ENCODE results near the gene TMC6.
"Not testable (repeated sequence)": the region's sequence is repeated elsewhere in the genome, so short reads cannot be mapped to it uniquely, and the experiment has no call there.

Gene TMC6

DNA sequence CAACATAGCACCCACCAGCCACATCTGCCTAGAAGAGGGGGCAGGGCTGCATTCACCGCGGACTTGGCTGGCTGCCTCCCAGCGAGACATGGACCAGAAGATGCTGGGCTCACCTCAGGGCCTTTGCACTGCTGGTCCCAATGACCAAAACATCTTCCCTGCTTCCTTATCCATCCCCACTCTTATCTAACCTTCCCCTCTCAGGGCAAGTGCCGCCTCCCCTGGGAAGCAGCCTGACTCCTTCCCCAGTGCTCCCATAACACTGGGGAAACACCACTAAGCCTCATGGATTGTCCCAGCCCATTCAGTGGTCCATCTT, 5.7 kb downstream of the TMC6 start:
- no peak for FAIRE-seq

DNA sequence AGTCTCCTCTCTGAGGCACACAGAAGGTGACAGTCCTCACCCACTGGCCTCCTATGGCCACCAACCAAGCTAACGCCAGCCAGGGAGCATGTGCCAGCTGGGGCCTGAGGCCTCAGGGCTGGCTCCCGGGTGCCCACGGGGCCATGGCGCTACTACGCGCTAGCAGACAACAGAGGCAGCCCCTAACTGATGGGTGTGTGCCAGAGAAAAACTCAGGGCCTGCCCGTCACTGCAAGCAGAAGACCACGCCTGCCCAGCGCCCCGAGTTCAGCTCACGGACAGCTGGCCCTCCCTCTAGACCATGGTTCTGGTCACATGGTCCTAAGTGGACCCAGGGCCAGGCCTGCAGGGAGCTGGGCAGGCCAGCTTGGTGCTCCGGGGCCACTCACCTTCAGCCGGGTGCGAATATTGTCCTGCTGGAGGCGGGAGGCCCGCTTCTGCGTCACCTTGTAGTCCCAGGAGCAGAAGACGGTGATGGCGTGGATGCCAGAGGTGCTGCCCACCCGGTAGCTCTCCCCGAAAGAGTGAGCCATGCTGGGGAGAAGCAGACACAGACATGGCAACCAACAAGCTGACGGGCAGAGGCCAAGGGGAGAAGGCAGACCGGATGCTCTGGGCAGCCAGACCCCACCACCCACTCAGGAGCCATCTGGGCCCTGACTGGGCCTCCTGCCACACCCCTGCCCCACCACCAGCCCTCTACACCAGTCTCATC, 6.2 kb downstream of the TMC6 start:
- FAIRE-seq = no peak

DNA sequence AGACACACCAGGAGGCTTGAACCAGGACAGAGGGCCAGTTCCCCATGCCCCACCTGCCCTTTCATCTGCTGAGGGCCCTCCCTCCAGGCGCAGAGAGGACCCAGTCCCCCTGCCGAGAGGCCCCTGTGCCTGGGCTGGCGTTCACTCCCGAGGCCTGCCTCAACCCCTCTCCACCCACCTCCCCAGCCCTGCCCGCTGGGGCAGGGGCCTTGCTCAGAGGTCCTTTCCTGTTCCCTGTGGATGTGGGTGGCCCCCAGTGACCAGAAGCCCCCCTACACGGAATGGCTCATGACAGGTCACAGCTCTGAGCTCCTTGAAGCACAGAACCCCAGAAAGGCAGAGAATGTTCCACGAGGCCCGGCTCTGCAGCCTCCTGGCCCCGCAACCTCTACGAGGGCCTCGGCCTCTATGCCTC, 6.7 kb downstream of the TMC6 start:
- FAIRE-seq = no peak

DNA sequence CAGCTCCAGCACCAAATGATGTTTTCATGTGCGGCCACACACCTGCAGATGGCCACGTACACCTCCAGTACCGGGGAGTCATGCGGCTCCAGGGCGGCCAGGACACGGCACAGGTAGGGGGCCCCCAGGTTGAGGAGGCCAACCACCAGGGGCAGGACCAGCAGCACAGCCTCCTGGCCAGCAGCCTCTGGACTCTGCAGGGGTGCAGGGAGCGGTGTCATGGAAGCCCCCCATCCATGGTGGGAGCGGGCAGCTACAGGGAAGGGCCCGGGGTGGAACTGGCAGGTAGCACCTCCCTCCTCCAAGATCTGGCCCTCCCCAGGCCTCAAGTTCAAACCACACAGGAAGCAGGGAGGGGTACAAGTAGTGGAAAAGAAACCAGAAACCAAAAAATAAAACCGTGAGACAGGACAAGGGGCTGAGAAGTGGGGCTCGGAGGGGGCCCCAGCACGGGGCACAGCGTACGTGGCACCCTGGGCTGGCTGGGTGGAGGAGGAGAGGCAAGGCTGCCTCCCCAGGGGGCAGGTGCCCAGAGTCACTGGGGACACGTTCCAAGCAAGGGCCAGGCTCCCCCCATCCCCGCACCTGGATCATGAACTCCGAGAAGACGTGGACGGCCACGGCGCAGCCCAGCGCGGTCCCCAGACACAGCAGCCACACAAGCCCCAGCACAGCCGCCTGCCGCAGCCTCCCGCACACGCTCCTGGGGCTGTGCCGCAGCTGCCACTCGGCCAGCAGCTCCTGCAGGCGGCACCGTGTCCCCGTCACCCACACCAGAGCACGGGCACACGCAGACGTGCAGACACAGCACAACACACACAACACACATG, 7.4 kb downstream of the TMC6 start:
- no peak for FAIRE-seq

DNA sequence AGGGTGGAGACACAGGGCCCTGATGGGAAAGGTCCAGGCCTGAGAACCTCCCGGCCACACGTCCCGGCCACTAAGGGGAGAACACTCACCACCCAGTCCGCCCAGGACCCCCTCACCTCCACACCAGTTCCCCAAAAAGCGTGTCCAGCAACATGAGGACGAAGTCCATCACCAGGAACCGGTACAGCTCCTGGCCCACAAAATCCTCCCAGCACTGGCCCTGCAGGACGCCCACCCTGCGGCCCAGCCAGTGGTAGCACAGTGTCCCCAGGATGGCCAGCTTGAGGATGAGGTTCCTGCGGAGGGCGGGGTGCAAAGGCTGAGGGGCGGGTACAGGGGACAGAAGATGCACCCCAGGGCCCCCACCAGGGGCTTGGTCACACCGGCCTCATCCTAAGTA, 8.0 kb downstream of the TMC6 start:
- FAIRE-seq = no peak

DNA sequence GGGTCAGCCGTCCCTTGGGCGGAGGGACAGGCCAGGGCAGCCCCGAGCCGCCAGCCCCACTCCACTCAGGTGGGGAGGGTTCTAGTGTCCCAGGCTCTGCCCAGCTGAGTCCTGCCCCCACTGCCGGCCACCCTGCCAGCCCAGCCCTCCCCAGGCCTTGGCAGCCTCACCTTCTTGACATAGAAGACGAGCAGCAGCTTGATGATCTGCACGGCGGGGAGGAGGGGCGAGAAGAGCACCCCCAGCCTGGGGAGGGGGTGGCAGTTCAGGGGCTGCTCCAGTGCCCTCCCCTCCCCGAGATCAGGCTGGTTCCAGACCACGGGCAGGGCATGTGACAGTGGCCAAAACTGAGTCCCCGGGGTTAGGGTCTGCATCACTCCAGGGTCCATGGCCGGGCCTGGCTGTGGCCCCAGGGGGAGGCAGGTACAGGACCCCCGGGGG, 9.7 kb downstream of the TMC6 start:
- no peak for FAIRE-seq

DNA sequence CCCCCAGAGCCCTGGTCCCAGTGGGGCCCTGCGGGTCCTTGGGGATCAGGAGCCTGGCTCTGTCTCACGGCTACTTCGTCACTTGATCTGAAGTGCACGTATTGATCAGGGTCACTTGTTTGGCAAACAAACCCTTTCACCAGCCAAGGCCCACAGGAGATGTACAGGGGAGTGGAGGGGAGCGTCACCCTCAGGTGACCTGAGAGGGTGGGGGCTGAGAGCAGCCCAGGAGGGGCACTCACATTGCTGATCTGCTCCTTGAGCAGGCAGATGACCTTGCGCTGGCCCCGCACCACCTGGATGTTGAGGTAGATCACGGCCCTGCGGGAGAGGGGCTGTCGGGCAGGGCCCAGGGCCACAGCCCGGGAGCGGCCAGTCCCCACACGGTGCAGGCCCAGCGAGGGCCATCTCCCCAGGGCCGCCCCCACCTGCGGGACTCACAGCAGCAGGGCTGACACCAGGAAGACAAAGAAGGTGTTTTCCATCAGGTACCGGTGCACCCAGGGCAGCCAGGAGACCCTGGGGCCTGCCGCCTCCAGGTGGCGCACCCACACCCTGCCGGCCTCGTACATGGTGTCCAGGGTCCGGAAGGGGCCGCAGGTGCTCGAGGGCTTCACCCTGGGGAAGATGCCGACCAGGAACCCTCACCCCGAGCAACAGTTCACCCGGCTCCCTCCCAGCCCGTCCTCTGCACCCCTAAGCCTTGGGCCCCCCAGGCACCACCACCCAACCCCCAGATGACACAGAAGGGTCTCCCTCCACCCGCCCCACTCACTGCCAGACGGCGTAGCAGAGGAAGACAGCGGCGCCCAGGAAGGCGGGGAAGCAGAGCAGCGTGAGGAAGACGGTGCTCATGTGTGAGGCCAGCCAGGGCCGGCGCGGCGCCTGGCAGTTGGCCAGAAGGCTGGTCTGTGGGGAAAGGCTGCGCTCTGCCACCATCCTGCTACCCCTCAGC, 11.3 kb downstream of the TMC6 start:
- no peak for FAIRE-seq

DNA sequence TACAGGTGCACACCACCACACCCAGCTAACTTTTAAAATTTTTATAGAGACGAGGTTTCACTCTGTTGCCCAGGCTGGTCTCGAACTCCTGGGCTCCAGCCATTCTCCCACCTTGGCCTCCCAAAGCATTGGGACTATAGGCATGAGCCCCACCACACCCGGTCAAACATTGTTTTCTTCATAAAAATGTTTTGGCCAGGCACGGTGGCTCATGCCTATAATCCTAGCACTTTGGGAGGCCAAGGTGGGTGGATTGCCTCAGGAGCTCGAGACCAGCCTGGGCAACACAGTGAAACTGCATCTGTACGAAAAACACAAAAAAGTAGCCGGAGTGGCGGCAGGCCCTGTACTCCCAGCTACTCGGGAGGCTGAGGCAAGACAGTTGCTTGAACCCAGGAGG, 12.1 kb downstream of the TMC6 start:
- FAIRE-seq = no peak

DNA sequence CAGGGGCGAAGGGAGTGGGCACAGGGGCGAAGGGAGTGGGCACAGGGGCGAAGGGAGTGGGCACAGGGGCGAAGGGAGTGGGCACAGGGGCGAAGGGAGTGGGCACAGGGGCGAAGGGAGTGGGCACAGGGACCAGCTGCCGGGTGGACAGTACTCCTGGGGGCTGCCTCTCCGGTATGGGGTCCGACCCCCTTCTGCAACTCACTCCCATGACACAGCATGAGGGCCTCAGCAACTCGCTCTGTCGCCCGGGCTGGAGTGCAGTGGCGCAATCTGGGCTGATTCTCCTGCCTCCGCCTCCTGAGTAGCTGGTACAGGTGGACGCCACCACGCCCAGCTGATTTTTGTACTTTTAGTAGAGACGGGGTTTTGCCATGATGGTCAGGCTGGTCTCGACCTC, 12.8 kb downstream of the TMC6 start:
- FAIRE-seq = not testable (repeated sequence)

DNA sequence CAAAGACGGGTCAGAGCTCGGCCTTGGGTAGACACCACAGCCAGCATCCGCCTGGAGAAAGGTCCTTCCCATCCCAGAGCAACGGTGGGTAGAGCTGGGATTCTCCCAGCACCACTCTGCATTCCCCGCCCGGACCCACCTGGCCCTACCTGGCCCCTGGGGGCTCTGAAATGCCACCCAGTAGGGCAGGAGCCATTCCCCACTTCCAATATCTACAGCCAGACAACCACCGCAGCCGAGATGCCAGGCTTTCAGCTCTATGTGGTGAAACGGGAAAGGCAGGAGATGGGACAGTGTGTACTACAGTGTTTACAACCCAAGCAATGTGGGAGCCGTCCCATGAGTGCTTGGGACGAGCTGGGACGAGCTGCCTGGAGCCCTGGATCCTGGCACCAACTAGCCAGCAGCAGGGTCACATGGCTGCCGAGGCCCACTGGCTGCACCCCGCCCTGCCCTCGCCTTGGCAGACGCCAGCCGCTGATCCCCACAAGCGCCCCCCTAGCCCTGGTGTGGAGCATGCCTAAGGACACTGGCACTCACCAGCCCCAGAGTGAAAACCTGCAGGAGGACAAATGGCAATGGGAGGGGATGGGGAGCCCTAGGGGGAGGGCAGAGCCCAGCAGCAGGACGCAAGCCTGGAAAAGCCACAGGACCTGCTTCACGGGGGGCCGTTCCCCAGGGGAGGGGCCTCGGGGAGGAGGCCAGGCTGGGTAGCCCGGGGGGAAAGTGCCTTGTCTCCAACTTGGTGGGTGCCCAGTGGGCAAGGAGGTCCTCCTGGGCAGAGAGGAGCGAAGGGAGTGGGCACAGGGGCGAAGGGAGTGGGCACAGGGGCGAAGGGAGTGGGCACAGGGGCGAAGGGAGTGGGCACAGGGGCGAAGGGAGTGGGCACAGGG, 13.5 kb downstream of the TMC6 start:
- no peak for FAIRE-seq

DNA sequence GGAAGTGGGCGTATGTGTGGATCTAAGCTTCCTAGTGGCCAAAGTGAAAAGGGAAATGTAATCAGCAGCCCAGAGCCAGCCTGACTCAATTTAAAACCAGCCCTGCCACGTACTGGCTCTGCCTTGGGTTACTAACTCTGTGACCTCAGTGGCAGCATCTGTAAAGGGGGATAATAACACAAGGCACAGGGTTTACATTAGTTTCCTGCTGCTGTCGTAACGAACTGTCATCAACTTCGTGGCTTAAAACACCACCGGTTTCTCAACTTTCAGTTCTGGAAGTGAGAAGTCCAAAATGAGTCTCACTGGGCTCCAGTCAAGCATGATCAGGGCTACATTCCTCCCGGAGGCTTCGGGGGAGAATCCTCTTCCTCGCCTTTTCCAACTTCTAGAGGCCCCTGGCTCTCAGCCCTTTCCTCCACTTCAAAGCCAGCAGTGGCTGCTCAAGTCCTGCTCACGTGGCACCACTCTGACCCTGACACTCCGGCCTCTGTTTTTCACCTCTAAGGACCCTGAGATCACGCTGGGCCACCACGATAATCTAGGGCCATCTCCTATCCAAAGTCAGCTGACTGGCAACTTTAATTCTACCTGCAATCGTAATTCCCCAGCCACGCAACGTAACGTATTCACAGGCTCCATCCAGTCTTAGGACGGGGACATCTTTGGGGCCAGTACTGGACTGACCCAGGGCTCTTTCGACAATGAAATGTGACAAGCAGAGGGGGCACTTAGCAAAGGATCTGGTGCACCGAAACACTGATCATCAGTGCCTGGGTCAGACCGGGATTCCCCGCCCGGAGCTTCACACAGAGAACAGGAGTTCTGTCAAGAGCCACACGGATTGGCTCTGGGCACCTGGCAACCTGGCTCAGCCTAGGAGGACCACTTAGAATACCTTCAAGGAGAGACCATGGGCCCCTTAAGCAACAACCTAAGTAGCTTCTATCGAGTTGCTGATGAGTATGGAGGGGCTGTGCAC, 14.5 kb downstream of the TMC6 start:
- no peak for FAIRE-seq

DNA sequence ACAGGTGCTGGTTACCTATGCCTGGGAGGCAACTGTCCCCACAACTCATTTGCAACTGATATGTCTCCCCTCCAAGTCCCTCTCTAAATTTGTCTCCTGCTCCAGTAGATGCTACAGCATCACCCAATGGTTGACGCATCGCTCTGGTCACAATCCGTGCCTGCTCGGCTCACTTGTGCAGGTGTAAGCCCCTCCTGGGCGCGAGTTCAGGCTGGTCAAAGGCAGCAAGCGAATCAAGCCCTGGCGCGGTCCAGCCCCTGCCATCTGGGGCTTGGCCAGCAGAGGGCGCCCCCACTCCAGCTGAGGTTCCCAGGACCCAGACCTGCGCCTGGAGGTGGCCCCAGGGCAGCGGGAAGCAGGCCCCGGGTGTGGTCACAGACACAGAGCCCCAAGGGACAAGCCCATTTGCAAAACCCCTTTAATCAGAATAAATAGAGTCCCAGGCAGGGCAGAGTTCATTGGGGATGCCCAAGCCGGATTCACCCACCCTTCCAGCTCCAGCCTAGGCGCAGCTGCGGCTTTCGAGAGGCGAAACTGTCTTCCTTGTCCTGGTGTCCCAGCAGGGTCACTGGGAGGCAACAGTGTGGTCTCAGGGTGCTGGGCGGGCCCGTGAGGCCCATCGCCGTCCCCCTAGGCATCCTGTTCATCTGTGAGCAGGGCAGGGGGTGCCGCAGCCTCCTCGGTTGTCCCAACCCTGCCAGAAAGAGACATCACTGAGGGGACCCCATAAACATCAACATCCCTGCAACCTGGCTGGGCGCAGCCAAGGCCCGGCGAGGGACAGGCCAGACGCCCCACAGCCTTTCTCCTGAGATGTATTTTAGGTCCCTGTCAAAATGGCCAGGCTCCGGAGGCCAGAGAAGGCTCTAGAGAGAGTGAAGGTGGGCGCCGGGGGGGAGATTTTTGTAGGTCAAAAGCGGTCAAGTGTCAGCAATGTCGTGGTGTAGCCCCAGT, 15.8 kb downstream of the TMC6 start:
- FAIRE-seq = no peak

DNA sequence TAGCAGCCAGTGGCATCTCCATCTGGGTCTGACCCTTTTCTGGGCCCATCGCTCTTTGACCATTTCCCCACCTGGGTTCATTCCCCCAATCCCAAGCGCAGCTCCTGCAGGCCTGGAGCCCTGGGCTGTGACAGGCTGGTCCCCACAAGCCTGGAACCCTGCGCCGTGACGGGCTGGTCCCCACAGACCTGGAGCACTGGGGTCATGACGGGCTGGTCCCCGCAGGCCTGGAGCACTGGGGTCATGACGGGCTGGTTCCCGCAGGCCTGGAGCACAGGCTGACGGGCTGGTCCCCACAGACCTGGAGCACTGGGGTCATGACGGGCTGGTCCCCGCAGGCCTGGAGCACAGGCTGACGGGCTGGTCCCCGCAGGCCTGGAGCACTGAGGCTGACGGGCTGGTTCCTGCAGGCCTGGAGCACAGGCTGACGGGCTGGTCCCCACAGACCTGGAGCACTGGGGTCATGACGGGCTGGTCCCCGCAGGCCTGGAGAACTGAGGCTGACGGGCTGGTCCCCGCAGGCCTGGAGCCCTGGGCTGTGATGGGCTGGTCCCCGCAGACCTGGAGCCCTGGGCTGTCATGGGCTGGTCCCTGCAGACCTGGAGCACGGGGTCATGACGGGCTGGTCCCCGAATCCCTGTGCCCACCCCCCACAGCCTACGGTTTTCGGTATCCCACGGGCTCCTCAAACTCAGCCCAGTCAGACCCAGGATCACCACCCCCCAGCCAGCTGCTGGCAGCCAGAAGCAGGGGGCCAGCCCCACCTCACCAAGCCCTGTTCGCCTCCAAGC, 16.6 kb downstream of the TMC6 start:
- no peak for FAIRE-seq

DNA sequence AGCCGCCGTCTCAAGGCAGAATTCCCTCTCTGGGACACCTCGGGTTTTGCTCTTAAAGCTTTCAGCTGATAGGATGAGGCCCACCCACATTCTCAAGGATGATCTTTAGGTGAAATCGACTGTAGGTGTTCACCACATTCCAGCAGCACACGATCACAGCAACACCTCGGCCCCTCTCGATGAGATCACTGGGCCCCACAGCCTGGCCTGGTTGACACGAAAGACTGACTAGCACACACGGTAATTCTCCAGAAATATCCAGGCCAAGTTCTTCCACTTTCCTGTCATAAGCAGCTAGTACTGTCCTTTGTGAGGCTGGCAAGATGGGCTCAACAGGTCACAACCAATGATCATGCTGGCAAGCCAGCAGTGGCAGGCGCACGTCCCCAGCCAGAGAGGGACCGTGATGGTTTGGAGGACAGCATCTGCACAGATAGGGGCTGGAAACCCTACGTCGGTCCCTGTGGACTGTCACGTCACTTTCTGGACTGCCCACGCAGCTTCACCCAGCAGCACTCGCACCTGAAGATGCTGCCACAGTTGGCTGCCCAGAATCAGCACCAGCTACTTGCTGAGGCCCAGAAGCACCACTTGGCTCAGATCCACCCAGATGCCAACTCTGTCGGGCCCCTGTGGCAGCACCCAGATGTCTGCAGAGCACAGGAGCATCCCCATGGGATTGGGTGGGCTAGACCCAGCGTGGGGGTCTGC, 17.4 kb downstream of the TMC6 start:
- FAIRE-seq = no peak

DNA sequence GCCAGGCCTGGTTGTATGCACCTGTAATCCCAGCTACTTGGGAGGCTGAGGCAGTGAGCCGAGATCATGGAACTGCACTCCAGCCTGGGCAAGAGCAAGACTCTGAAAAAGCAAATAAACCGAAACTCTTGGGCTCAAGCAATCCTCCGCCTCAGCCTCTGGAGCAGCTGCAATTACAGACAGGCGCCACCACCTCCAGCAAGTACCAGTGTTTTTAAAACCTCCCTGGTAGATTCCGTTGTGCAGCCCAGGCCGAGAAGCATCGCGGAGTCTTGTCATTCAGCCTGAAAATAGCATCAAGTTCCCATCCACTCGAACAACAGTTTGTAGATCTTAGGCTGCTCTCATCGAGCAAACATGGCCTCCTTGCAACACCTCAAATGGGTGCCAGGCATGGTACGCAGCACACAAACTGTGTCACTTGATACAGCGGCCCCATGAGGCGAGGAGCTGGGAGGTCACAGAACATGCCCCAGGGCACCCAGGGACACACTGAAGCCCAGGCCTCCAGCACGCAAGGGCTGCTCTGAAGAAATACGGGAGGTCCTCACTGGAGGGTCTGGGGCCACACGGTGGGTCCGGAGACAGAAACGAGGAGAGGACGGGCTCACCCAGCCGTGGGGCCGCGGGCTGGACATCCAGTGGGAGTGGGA, 18.1 kb downstream of the TMC6 start:
- FAIRE-seq = no peak

DNA sequence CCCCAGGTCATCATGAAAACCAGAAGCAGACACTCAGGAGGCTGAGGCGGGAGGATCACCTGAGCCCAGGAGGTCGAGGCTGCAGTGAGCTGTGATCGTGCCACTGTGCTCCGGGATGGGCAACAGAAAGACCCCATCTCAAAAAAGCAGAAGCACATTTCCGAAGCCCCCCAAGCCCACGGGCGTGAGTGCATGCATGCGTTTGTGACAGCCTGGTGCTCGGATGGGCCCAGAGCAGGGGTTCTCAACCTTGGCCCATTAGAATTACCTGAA, 19.1 kb downstream of the TMC6 start:
- FAIRE-seq = no peak

DNA sequence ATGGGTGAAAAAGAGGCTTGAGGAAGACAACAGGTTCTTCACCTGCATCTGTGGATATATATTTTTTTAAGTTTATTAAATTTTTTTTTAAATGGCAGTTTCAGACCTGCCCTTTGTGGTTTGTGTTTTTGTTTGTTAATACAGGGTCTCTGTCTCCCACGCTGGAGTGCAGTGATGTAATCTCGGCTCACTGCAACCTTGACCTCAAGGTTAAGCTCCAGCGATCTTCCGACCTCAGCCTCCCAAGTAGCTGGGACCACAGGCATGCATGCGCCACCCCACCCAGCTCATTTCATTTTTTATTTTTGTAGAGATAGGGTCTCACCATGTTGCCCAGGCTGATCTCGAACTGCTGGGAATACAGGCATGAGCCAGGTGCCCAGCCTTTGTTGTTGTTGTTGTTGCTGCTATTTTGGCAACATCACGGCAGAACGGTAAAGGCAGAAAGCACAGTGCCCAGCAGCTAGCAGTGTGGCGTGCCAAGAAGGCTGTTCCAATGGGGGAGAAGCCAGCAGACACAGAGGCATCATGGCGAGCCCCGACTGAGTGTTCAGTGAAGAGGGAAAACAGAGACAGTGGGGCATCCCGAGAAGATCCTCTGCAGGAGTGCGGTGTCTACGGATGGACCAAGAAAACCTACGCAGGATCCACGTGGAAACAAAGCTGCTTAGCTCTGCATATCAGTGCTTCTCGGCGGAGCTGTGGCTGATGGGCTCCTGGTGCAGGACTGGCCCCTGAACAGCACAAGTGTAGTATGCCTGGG, 19.6 kb downstream of the TMC6 start:
- FAIRE-seq = no peak
